Motor neuron (in vitro differentiated cells): Measurements from ENCODE around the gene PPP1R36. TPM values are rescaled to one million over a fixed set of nuclear protein-coding genes. Genes with fewer than 3 reads are reported as not detected.
A peak's percentile ranks its signal among the peaks of the same experiment; 100 is the strongest.

Experiments used
- ATAC-seq, 8 experiments: fragments of 200-7000 bp; cut with Tn5 transposase; replicated peaks in 6 of 8; 2 replicates each; pipeline ENCODE4 v1.8.0; 2021; ENCODE audit warnings: mild to moderate bottlenecking in 8 of 8, moderate library complexity in 8 of 8
- H3K27ac ChIP-seq, 2 donors: fragments of 250-450 bp; sonication (Bioruptor Pico); 2 replicates each; pipeline ENCODE4 v1.9.0; 2021; ENCODE audit warnings: antibody characterized with exemption in 2 of 2, mild to moderate bottlenecking in 2 of 2, moderate library complexity in 1 of 2
- H3K4me1 ChIP-seq, 2 donors: fragments of 250-450 bp; sonication (Bioruptor Pico); replicated peaks in 1 of 2; 2 replicates each; pipeline ENCODE4 v1.6.1; 2021; ENCODE audit warnings: antibody characterized with exemption in 2 of 2, mild to moderate bottlenecking in 2 of 2, moderate library complexity in 1 of 2
- H3K4me3 ChIP-seq, 5 donors: fragments of 250-450 bp; sonication (Bioruptor Pico); 2 replicates each; pipeline ENCODE4 v1.9.0; 2021; ENCODE audit warnings: antibody characterized with exemption in 5 of 5, mild to moderate bottlenecking in 5 of 5, moderate library complexity in 4 of 5
- WGBS, 10 experiments: fragments of 450-650 bp; shearing (Covaris generic); methylation state at CpG; one replicate each; pipeline ENCODE4 v1.0.0; 2022; 5-methylcytosine and 5-hydroxymethylcytosine counted together
- in situ Hi-C, 9 experiments: fragments of 400-800 bp; cut with MboI; loops; one replicate each; pipeline ENCODE4 v1.15.0; 2021; ENCODE audit warnings: low sequenced_read_pairs in 9 of 9, low pct_unique_long_range_greater_than_20kb in 2 of 9; ENCODE audit not compliant: unreplicated experiment in 9 of 9
- total RNA-seq, 8 experiments: library from RNA; unstranded; fragments of 300-600 nt; gene quantifications; 2 replicates each; pipeline versions ENCODE4 v1.2.3 to v1.2.4, GENCODE V29; 2022

Gene PPP1R36
- total RNA-seq, 8 experiments from 2014 or later = 0.16 to 0.62 (median 0.45) TPM; not detected in 2

GRCh38 chr14:64531567-64531966 is 18.2 kb upstream of the PPP1R36 start:
- WGBS, 10 experiments = 79 to 100% (median 92%) methylated on average over 2 of the region's 2 CpGs; no CpG with 5 or more reads in 1 of the 10 experiments
- in situ Hi-C loops = loop anchor here in 3 of 9 experiments (25.0 kb wide), 2 partner anchors 106 to 356 kb away; partner anchors contain the start of gene SPTB (in 1 of the 3)
- H3K27ac ChIP-seq = no peak overlapping the region
- H3K4me1 ChIP-seq = no peaks in the 10 kb centered on the region
- H3K4me3 ChIP-seq = no peak overlapping the region
- no peak for ATAC-seq

DNA sequence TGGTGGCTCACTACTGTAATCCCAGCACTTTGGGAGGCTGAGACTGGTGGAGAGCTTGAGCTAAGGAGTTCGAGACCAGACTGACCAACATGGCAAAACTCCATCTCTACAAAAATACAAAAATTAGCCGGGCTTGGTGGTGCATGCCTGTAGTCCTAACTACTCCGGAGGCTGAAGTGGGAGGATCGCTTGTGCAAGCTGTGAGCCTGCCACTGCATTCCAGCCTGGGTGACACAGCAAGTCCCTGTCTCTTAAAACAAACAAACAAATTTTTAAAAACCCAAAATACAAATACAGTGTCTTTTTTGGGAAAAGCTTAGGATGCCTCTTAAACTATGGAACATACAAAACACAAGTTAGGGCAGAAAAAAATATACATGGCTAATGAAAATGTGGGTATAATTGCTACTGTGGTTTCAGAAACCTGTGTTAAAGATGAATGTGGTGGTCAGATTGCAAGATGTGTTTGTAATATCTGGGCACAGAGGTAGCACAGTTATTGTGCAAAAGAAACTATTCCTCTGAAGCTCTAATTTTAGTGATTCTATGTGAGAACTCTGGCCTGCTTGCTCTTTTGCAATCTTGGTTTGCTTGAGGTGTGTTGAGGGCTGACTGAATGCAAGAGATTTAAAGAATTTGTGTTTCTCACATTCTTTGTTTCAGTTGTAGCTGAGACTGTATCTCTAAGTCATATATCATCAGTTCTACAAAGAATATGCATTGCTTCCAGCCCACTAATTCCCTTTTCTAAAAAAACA is 13.1 kb upstream of the PPP1R36 start:
- H3K4me1 ChIP-seq = no peaks in the 10 kb centered on the region
- in situ Hi-C loops = loop anchor here in 3 of 9 experiments (25.0 kb wide), 2 partner anchors 101 to 351 kb away; partner anchors contain the start of gene SPTB (in 1 of the 3)
- no peak for ATAC-seq
- no peak overlapping the region for H3K27ac ChIP-seq
- H3K4me3 ChIP-seq = no peak overlapping the region
- WGBS, 10 experiments = 33 to 100% (median 93%) methylated on average over 1 to 4 of the region's 4 CpGs; no CpG with 5 or more reads in 3 of the 10 experiments

- H3K4me1 ChIP-seq = no peaks in the 10 kb centered on the region
- 3 to 75% (median 42%) methylated on average over 5 to 22 of the region's 79 CpGs; no CpG with 5 or more reads in 2 of the 10 experiments for WGBS, 10 experiments
- in situ Hi-C loops = loop anchor here in 3 of 9 experiments (10.0 to 25.0 kb wide), 3 partner anchors 94 to 347 kb away; partner anchors contain the start of gene SPTB (in 1 of the 3)
- peak within 1 kb of the TSS in 4 of 5 donors; percentile 36 to 56 (median 45) for H3K4me3 ChIP-seq
- peak; percentile 19 to 97 (median 94) for ATAC-seq
- H3K27ac ChIP-seq = peak within 1 kb of the TSS in 1 of 2 donors; percentile 44
These were observed 9.3 kb upstream of the PPP1R36 start, which contains the start of gene HSPA2 for GRCh38 chr14:64540208-64541202. TSS of gene HSPA2 (plus strand) at chr14:64540741. CDS start at chr14:64540850, 109 bp downstream.

GRCh38 chr14:64541261-64541971 is 8.3 kb upstream of the PPP1R36 start:
- Histone ChIP-seq H3K27ac (no peak overlapping the region), H3K4me3 (no peak overlapping the region), H3K4me1 (no peaks in the 10 kb centered on the region)
- 15 to 97% (median 59%) methylated on average over 4 to 27 of the region's 73 CpGs; no CpG with 5 or more reads in 4 of the 10 experiments for WGBS, 10 experiments
- ATAC-seq = no peak
- in situ Hi-C loops = loop anchor here in 3 of 9 experiments (10.0 to 25.0 kb wide), 3 partner anchors 93 to 346 kb away; partner anchors contain the start of gene SPTB (in 1 of the 3)

DNA sequence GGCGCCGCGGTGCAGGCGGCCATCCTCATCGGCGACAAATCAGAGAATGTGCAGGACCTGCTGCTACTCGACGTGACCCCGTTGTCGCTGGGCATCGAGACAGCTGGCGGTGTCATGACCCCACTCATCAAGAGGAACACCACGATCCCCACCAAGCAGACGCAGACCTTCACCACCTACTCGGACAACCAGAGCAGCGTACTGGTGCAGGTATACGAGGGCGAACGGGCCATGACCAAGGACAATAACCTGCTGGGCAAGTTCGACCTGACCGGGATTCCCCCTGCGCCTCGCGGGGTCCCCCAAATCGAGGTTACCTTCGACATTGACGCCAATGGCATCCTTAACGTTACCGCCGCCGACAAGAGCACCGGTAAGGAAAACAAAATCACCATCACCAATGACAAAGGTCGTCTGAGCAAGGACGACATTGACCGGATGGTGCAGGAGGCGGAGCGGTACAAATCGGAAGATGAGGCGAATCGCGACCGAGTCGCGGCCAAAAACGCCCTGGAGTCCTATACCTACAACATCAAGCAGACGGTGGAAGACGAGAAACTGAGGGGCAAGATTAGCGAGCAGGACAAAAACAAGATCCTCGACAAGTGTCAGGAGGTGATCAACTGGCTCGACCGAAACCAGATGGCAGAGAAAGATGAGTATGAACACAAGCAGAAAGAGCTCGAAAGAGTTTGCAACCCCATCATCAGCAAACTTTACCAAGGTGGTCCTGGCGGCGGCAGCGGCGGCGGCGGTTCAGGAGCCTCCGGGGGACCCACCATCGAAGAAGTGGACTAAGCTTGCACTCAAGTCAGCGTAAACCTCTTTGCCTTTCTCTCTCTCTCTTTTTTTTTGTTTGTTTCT is 7.6 kb upstream of the PPP1R36 start:
- no peak for ATAC-seq
- 4 to 98% (median 22%) methylated on average over 2 to 44 of the region's 61 CpGs for WGBS, 10 experiments
- in situ Hi-C loops = loop anchor here in 3 of 9 experiments (10.0 to 25.0 kb wide), 3 partner anchors 93 to 345 kb away; partner anchors contain the start of gene SPTB (in 1 of the 3)
- H3K4me1 ChIP-seq = no peaks in the 10 kb centered on the region
- H3K27ac ChIP-seq = no peak overlapping the region
- H3K4me3 ChIP-seq = no peak overlapping the region

DNA sequence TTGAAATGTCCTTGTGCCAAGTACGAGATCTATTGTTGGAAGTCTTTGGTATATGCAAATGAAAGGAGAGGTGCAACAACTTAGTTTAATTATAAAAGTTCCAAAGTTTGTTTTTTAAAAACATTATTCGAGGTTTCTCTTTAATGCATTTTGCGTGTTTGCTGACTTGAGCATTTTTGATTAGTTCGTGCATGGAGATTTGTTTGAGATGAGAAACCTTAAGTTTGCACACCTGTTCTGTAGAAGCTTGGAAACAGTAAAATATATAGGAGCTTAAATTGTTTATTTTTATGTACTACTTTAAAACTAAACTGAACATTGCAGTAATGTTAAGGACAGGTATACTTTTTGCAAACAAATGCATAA is 6.9 kb upstream of the PPP1R36 start:
- Histone ChIP-seq H3K4me3 (no peak overlapping the region), H3K4me1 (no peaks in the 10 kb centered on the region), H3K27ac (no peak overlapping the region)
- in situ Hi-C loops = loop anchor here in 3 of 9 experiments (10.0 to 25.0 kb wide), 3 partner anchors 92 to 344 kb away; partner anchors contain the start of gene SPTB (in 1 of the 3)
- no peak for ATAC-seq
- WGBS, 10 experiments = 16 to 92% (median 68%) methylated on average over 1 to 4 of the region's 4 CpGs

DNA sequence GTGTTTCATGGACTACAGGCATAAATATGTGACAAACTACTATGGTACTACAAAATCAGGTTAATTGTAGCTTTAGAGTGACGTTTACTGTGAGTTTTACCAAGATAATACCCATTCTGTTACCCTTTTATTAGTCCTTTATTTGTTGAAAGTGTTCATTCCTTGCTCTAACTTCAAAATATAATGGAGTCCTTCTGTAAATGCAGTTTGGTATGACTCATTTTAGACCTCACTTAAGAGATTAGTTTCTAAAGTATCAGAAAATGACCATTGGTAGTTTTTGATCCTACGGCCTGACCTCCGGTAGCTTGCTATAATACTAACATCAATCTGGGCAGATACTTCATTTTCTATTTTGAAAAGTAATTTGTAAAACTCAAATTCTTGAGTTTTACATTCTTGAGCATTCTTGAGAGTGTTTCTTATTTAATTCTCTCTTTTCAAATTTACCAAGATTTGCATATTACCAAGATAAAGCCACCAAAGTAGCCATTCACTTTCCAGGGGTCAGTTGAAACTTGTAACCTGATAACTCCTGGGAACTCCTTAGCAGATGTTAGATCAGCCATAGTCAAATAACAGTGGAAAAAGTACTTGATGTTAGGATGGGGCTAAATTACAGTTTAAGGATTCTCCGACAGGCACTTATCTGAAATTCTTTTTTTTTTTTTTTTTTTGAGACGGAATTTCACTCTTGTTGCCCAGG is 5.0 kb upstream of the PPP1R36 start:
- WGBS, 10 experiments = 38 to 100% (median 71%) methylated on average over 2 to 5 of the region's 5 CpGs
- no peak for ATAC-seq
- Histone ChIP-seq H3K4me1 (peaks cover 0 to 4% of the 10 kb centered on the region in 2 donors), H3K4me3 (no peak overlapping the region), H3K27ac (no peak overlapping the region)
- in situ Hi-C loops = loop anchor here in 3 of 9 experiments (10.0 to 25.0 kb wide), 3 partner anchors 90 to 343 kb away; partner anchors contain the start of gene SPTB (in 1 of the 3)

DNA sequence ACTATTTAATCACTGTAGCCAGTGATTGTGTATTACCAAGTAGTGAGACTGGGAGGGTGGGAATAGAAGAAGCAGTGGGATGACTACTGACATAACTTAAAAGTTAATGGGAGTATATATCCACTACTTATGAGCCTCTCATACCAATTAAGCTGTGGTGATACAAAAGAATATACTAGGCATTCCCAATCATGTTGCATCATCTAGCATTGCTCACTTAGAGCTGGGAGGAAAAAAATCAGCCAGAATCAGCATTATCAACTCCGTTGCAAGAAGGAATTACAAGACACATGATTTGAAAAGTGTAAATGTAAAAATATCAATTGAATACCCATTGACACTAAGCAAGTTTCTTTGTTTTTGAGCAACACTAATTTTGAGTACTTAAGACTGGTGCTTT is 745 bp upstream of the PPP1R36 start:
- in situ Hi-C loops = loop anchor here in 3 of 9 experiments (10.0 to 25.0 kb wide), 3 partner anchors 86 to 338 kb away; partner anchors contain the start of gene SPTB (in 1 of the 3)
- Histone ChIP-seq H3K4me1 (peaks cover 0 to 4% of the 10 kb centered on the region in 2 donors), H3K27ac (no peak overlapping the region), H3K4me3 (no peak overlapping the region)
- WGBS, 10 experiments = 22 to 100% (median 80%) methylated on average over 1 of the region's 1 CpG; no CpG with 5 or more reads in 3 of the 10 experiments
- no peak for ATAC-seq

DNA sequence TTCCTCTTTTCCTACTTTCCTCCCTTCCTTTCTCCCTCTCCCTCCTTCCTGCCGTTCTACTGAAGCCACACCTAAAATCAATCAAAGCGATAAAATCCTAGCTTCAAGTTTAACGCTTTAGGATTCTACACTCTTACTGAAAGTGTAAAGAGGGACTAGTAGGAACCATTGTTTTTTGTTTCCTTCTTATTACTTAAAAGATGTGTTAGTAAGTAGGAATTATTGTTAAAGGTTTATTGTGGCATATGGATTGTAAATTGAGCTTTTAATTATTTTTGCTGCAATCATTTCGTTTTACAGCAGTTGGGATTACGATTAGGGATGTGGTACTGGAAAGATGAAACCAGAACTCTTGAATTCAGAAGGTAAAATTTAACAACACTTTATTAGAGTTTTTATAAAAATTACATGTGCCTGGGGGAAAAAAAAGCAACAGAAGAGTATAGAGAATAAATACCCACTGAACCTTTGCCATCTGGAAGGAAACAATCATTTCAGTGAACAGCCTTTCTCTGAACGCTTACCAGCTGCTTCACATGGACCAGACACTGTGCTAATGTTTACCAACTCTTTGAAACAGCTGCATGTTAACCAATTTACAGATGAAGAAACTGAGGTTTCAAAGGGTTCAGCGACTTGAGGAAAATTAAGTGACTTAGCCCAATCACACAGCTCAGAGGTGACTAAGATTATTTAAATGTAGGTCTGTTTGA is 1.0 kb downstream of the PPP1R36 start:
- peaks cover 0 to 4% of the 10 kb centered on the region in 2 donors for H3K4me1 ChIP-seq
- H3K4me3 ChIP-seq = no peak overlapping the region
- 23 to 82% (median 57%) methylated on average over 2 to 7 of the region's 7 CpGs for WGBS, 10 experiments
- ATAC-seq = no peak
- in situ Hi-C loops = no loop called here
- no peak overlapping the region for H3K27ac ChIP-seq

DNA sequence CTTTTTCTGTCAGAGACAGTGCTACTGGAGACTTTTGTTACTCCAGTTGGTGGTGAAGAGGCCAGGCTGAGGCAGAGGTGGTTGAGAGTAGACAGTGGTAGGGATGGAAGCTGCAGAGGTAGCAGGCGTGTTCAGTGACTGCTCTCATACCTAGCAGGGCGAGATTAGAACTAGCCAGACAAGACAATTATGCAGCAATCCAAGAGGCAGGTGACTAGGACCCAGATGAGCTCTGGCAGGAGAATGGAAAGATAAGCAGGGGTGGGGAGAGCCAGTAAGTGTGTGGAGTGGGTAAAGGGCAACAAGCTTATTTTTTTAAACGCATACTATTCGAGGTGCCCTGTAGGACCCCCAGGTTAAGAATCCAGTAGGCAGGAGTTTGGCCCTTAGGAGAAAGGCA is 4.8 kb downstream of the PPP1R36 start:
- H3K27ac ChIP-seq = no peak overlapping the region
- H3K4me1 ChIP-seq = peaks cover 0 to under 1% of the 10 kb centered on the region in 2 donors
- no peak for ATAC-seq
- no peak overlapping the region for H3K4me3 ChIP-seq
- in situ Hi-C loops = no loop called here
- 47 to 87% (median 70%) methylated on average over 1 to 4 of the region's 4 CpGs; no CpG with 5 or more reads in 4 of the 10 experiments for WGBS, 10 experiments
